H1 (cell line): ENCODE data around the gene MAP6. TPM values are rescaled to one million over a fixed set of nuclear protein-coding genes. Genes with fewer than 3 reads are reported as not detected.

Experiments
- CTCF ChIA-PET: fragments of 300-600 bp; sonication (Branson Sonifier 250); formaldehyde crosslinking; loops from one replicate; lab custom pipeline; 2021; ENCODE audit not compliant: partially characterized antibody; lab: Charles Lee
- POLR2A ChIA-PET: fragments of 300-600 bp; sonication (Branson Sonifier 250); formaldehyde crosslinking; loops from one replicate; lab custom pipeline; 2021; ENCODE audit warnings: inconsistent platforms; ENCODE audit not compliant: partially characterized antibody; lab: Charles Lee
- DNase-seq, 2 experiments: peaks; one replicate each; pipeline versions ENCODE4 v3.0.0 to v3.0.0-alpha.2; 2010 to 2022; ENCODE audit warnings: low spot score in 2 of 2, low read depth in 1 of 2, mixed read lengths in 1 of 2
- FAIRE-seq: peaks from 2 replicates; lab custom pipeline; 2011; peaks lifted over from hg19 to GRCh38; lab: Jason Lieb, UNC
- H2AFZ ChIP-seq: 2 replicates; pipeline ENCODE4 v1.8.1; 2012; ENCODE audit warnings: low read length, inconsistent platforms
- H2AK5ac ChIP-seq: 2 replicates; pipeline ENCODE4 v1.6.1; 2013; ENCODE audit warnings: low read depth, low read length
- H2BK120ac ChIP-seq: replicated peaks from 2 replicates; pipeline ENCODE3; 2013; ENCODE audit warnings: low read depth, low read length, inconsistent platforms
- H2BK12ac ChIP-seq: 2 replicates; pipeline ENCODE4 v1.6.1; 2013; ENCODE audit warnings: low read depth, low read length
- H2BK15ac ChIP-seq: 2 replicates; pipeline ENCODE4 v1.6.1; 2013; ENCODE audit warnings: low read length
- H2BK20ac ChIP-seq: 2 replicates; pipeline ENCODE4 v1.6.1; 2013; ENCODE audit warnings: low read length
- H2BK5ac ChIP-seq: 2 replicates; pipeline ENCODE4 v1.6.1; 2013; ENCODE audit warnings: low read depth, low read length
- H3K14ac ChIP-seq: 2 replicates; pipeline ENCODE4 v1.6.1; 2013; ENCODE audit warnings: inconsistent platforms; ENCODE audit not compliant: insufficient read length
- H3K18ac ChIP-seq: 2 replicates; pipeline ENCODE4 v1.6.1; 2013; ENCODE audit warnings: low read length; ENCODE audit errors: extremely low read depth
- H3K23ac ChIP-seq: 2 replicates; pipeline ENCODE4 v1.6.1; 2013; ENCODE audit warnings: inconsistent platforms; ENCODE audit not compliant: insufficient read length
- H3K23me2 ChIP-seq: 2 replicates; pipeline ENCODE4 v1.6.1; 2013; ENCODE audit warnings: low read depth, low read length
- H3K27ac ChIP-seq: 2 replicates; pipeline ENCODE4 v1.6.1; 2011; ENCODE audit warnings: low read depth, low read length, inconsistent platforms
- H3K27me3 ChIP-seq, 4 experiments: replicated peaks in 1 of 4; 1 replicate in 1 of 4; 2 replicates in 3 of 4; pipeline versions ENCODE4 v1.6.1 to v1.8.1; 2011 to 2013; ENCODE audit warnings: low read length in 3 of 4, mild to moderate bottlenecking in 3 of 4, inconsistent platforms in 2 of 4, mixed read lengths in 2 of 4, moderate library complexity in 1 of 4; ENCODE audit not compliant: control insufficient read depth in 3 of 4, insufficient read depth in 3 of 4; ENCODE audit errors: extremely low read depth in 1 of 4
- H3K36me3 ChIP-seq, 4 experiments: 2 replicates each; pipeline versions ENCODE4 v1.6.1 to v1.8.1; 2011 to 2013; ENCODE audit warnings: mild to moderate bottlenecking in 4 of 4, low read length in 3 of 4, moderate library complexity in 2 of 4, control low read depth in 1 of 4, inconsistent platforms in 1 of 4; ENCODE audit not compliant: insufficient read depth in 4 of 4, control insufficient read depth in 2 of 4
- H3K4ac ChIP-seq: replicated peaks from 2 replicates; pipeline ENCODE3; 2013; ENCODE audit warnings: low read length, low read depth, mixed read lengths, inconsistent platforms; ENCODE audit not compliant: insufficient read length
- H3K4me1 ChIP-seq, 4 experiments: replicated peaks in 1 of 4; 1 replicate in 1 of 4; 2 replicates in 3 of 4; pipeline versions ENCODE4 v1.6.1 to v1.8.1; 2011 to 2013; ENCODE audit warnings: low read length in 3 of 4, inconsistent platforms in 2 of 4, mixed read lengths in 1 of 4; ENCODE audit not compliant: insufficient read depth in 4 of 4, control insufficient read depth in 3 of 4
- H3K4me2 ChIP-seq, 2 experiments: 2 replicates each; pipeline versions ENCODE4 v1.6.1 to v1.8.1; 2011 to 2013; ENCODE audit warnings: low read depth in 2 of 2, low read length in 2 of 2, control low read depth in 1 of 2, inconsistent platforms in 1 of 2, mild to moderate bottlenecking in 1 of 2; ENCODE audit not compliant: insufficient read depth in 1 of 2
- H3K4me3 ChIP-seq, 4 experiments: fragments of 200-600, 300-600 bp in 1 of 4; sonication (generic), shearing (Covaris generic), sonication (Bioruptor Twin) in 1 of 4; 2 replicates each; pipeline versions ENCODE4 v1.5.1 to v1.8.1; 2011 to 2016; ENCODE audit warnings: low read length in 4 of 4, low read depth in 3 of 4, control low read depth in 2 of 4, inconsistent platforms in 2 of 4, mild to moderate bottlenecking in 2 of 4, mixed read lengths in 1 of 4, moderate library complexity in 1 of 4; ENCODE audit not compliant: insufficient read depth in 2 of 4; ENCODE audit errors: extremely low read depth in 1 of 4
- H3K56ac ChIP-seq: replicated peaks from 2 replicates; pipeline ENCODE3; 2013; ENCODE audit warnings: low read depth, mild to moderate bottlenecking, mixed read lengths, low read length, inconsistent platforms; ENCODE audit not compliant: insufficient read length
- H3K79me1 ChIP-seq: 2 replicates; pipeline ENCODE4 v1.6.1; 2013; ENCODE audit warnings: low read depth, low read length, control low read depth
- H3K79me2 ChIP-seq, 2 experiments: 2 replicates each; pipeline versions ENCODE4 v1.6.1 to v1.8.1; 2012 to 2013; ENCODE audit warnings: low read length in 2 of 2, mild to moderate bottlenecking in 2 of 2, inconsistent platforms in 1 of 2; ENCODE audit not compliant: insufficient read depth in 2 of 2, control insufficient read depth in 1 of 2
- H3K9ac ChIP-seq, 4 experiments: replicated peaks in 1 of 4; 1 replicate in 1 of 4; 2 replicates in 3 of 4; pipeline versions ENCODE4 v1.6.1 to v1.8.1; 2011 to 2013; ENCODE audit warnings: low read depth in 3 of 4, low read length in 3 of 4, control low read depth in 2 of 4, mild to moderate bottlenecking in 2 of 4, moderate library complexity in 2 of 4, inconsistent platforms in 1 of 4; ENCODE audit errors: extremely low read depth in 1 of 4
- H3K9me3 ChIP-seq, 2 experiments: 2 replicates each; pipeline versions ENCODE4 v1.6.1 to v1.8.1; 2012 to 2013; ENCODE audit warnings: mild to moderate bottlenecking in 2 of 2, moderate library complexity in 2 of 2, control low read depth in 1 of 2, inconsistent platforms in 1 of 2, low read depth in 1 of 2, low read length in 1 of 2, mixed read lengths in 1 of 2; ENCODE audit not compliant: insufficient read depth in 2 of 2
- H4K20me1 ChIP-seq, 2 experiments: replicated peaks in 1 of 2; 2 replicates each; pipeline versions ENCODE3 to v1.8.1; 2011 to 2013; ENCODE audit warnings: inconsistent platforms in 2 of 2, low read length in 2 of 2, mild to moderate bottlenecking in 1 of 2; ENCODE audit not compliant: insufficient read depth in 2 of 2, control insufficient read depth in 1 of 2
- H4K5ac ChIP-seq: 2 replicates; pipeline ENCODE4 v1.6.1; 2013; ENCODE audit warnings: low read length, low read depth, mixed read lengths, inconsistent platforms; ENCODE audit not compliant: insufficient read length
- H4K8ac ChIP-seq: 2 replicates; pipeline ENCODE4 v1.8.0; 2013; ENCODE audit warnings: mild to moderate bottlenecking, moderate library complexity, low read length, inconsistent platforms; ENCODE audit not compliant: insufficient read depth; ENCODE audit errors: extremely low read depth
- H4K91ac ChIP-seq: replicated peaks from 2 replicates; pipeline ENCODE3; 2013; ENCODE audit warnings: low read length, mixed read lengths, inconsistent platforms; ENCODE audit not compliant: insufficient read length
- POLR2AphosphoS5 ChIP-seq: IDR thresholded peaks from 2 replicates; pipeline ENCODE4 v1.6.1; 2011; ENCODE audit warnings: low read depth, low read length
- RBBP5 ChIP-seq: IDR thresholded peaks from 2 replicates; pipeline ENCODE4 v1.7.1; 2012; ENCODE audit warnings: low read depth, mild to moderate bottlenecking, inconsistent platforms, low read length, moderate library complexity, borderline replicate concordance
- WGBS, 2 experiments: shearing (Covaris generic) in 1 of 2; methylation state at CpG; one replicate each; pipeline versions ENCODE4 v1.1.6 to v1.1.7; 2013 to 2015; ENCODE audit warnings: low lambda C conversion rate in 2 of 2, mixed read lengths in 2 of 2, inconsistent platforms in 1 of 2, low coverage in 1 of 2, missing lambda C conversion rate in 1 of 2; ENCODE audit not compliant: insufficient replicate concordance in 2 of 2, insufficient coverage in 1 of 2, insufficient read length in 1 of 2; ENCODE audit errors: extremely low coverage in 1 of 2, missing lambda C conversion rate in 1 of 2; 5-methylcytosine and 5-hydroxymethylcytosine counted together
- polyA plus RNA-seq, 7 experiments: library from polyadenylated mRNA; depleted of rRNA in 3 of 7; stranded (reverse) in 5 of 7; unstranded in 2 of 7; fragments of >200 nt in 5 of 7; fragments of 200-250 nt in 2 of 7; gene quantifications; 1 replicate in 5 of 7; 2 replicates in 1 of 7; 4 replicates in 1 of 7; pipeline versions ENCODE4 v1.2.1 to v1.2.3, GENCODE V29; 2011 to 2013; ENCODE audit warnings: missing spikeins in 2 of 7, mixed read lengths in 2 of 7
- total RNA-seq: library from RNA; stranded (reverse); fragmentation: NEBNext Ultra II Directional; extraction: Animal tissue kit (Norgen Biotek cat#: 25700); gene quantifications from 2 replicates; pipeline ENCODE4 v1.2.1, GENCODE V29; 2021

Gene MAP6
- total and polyA plus RNA-seq, 2 of the 8 experiments (the other 6 are each of a cell fraction or from before 2014, with no cell fraction given): 0.54 to 0.89 TPM

GRCh38 chr11:75572744-75573143 is 96.1 kb downstream of the MAP6 start:
- Histone ChIP-seq H3K18ac (no peak overlapping the region), H3K9me3 (no peaks in the 10 kb centered on the region), H3K4me1 (peaks cover 0 to 4% (median under 1%) of the 10 kb centered on the region in 4 experiments; a peak in 4 of 7 replicates), H4K91ac (no peak overlapping the region), H3K4me3 (no peak overlapping the region), H3K79me2 (peaks cover 0 to 9% of the 10 kb centered on the region in 2 experiments; a peak in 2 of 4 replicates), H2BK12ac (no peak overlapping the region), H3K4me2 (no peak overlapping the region), H2BK15ac (no peak overlapping the region), H3K9ac (no peak overlapping the region), H3K79me1 (peaks cover 2% of the 10 kb centered on the region; the same call in 1 of the 2 replicates), H2AK5ac (no peak overlapping the region), H2BK120ac (no peak overlapping the region), H3K23ac (no peak overlapping the region), H3K56ac (no peak overlapping the region), H2BK20ac (no peak overlapping the region), H4K5ac (no peak overlapping the region), H4K8ac (no peak overlapping the region), H4K20me1 (peaks cover 5 to 18% of the 10 kb centered on the region in 2 experiments), H3K27me3 (no peaks in the 10 kb centered on the region), H3K36me3 (peaks cover 36 to 61% (median 48%) of the 10 kb centered on the region in 4 experiments), H2AFZ (no peak overlapping the region), H3K4ac (no peak overlapping the region), H3K14ac (no peak overlapping the region), H2BK5ac (no peak overlapping the region), H3K23me2 (no peaks in the 10 kb centered on the region; the same call in 1 of the 2 replicates), H3K27ac (no peak overlapping the region)
- DNase-seq (no peak), FAIRE-seq (no peak)
- CTCF ChIA-PET: interaction anchor here (1.0 to 17.4 kb wide), 9 partner anchors 10 to 184 kb away, joined by 3 to 344 read pairs (median 14); partner anchors contain the start of gene SERPINH1
- 80% methylated on average over 8 of the region's 8 CpGs; no CpG with 5 or more reads in 1 of the 2 experiments for WGBS, 2 experiments
- no peak for TF ChIP-seq RBBP5
- peak; percentile 72 for TF ChIP-seq POLR2AphosphoS5
- POLR2A ChIA-PET: interaction anchor here (0.5 to 35.1 kb wide), 12 partner anchors 3 to 208 kb away, joined by 3 to 1120 read pairs (median 6); partner anchors contain the start of gene SERPINH1
